ENCODE data around the gene SLX1A. TPM values are rescaled to one million over a fixed set of nuclear protein-coding genes. Genes with fewer than 3 reads are reported as not detected.
A peak's percentile ranks its signal among the peaks of the same experiment; 100 is the strongest.
"Not testable (repeated sequence)": the region's sequence is repeated elsewhere in the genome, so short reads cannot be mapped to it uniquely, and the experiment has no call there.

The SLX1A gene
- total RNA-seq, 2 experiments from 2014 or later = 54.1 to 95.0 TPM

DNA sequence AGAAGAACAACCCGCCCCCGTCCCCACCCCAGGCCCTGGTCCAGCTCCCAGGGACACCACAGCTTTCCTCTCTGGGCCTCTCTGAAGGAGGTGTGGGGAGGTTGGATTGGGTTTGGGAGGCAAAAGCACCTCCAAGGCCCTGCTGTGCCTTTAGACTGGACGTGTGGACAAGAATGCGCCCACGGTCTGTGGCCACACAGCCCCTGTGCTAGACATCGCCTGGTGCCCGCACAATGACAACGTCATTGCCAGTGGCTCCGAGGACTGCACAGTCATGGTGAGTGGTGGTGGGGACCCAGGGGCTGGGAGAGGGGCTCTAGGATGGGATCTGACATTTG, 7.3 kb upstream of the SLX1A start:
- Mint-ChIP-seq H3K27me3 (no peaks in the 10 kb centered on the region), H3K4me1 (peaks cover 23% of the 10 kb centered on the region), H3K36me3 (ENCODE audit: low read depth) (peaks cover 44% of the 10 kb centered on the region), H3K9me3 (no peaks in the 10 kb centered on the region), H3K27ac (peak overlapping the region; percentile 97), H3K4me3 (peak overlapping the region; percentile 99)
- CTCF ChIA-PET = interaction anchor here (0.6 to 3.5 kb wide), 10 partner anchors 14 to 471 kb away, joined by 3 to 28 read pairs (median 4); partner anchors contain the start of genes GDPD3 and TBX6
- no peak for DNase-seq
- POLR2A ChIA-PET = interaction anchor here (0.8 to 1.5 kb wide), 4 partner anchors 12 to 285 kb away, joined by 3 to 5 read pairs (median 4); partner anchors contain the start of gene TBX6

DNA sequence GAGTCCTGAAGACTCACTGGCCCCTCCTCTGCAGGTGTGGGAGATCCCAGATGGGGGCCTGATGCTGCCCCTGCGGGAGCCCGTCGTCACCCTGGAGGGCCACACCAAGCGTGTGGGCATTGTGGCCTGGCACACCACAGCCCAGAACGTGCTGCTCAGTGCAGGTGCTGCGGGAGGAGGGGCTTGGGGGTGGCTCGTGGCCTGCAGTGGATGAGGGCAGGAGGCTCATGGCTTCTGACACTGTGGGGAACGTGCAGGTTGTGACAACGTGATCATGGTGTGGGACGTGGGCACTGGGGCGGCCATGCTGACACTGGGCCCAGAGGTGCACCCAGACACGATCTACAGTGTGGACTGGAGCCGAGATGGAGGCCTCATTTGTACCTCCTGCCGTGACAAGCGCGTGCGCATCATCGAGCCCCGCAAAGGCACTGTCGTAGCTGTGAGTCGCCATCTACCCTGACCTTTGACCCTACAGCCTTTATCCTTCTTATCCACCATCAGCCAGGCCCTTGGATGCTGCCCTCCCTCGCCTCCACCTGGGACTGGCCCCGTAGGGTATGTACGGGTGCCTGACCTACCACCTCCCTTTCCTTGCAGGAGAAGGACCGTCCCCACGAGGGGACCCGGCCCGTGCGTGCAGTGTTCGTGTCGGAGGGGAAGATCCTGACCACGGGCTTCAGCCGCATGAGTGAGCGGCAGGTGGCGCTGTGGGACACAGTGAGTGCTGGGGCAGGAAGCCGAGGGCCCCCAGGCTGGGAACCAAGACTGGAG, 6.7 kb upstream of the SLX1A start:
- peaks cover 21% of the 10 kb centered on the region for H3K4me1 Mint-ChIP-seq
- H3K4me3 Mint-ChIP-seq = peak overlapping the region; percentile 99
- peaks cover 44% of the 10 kb centered on the region for H3K36me3 Mint-ChIP-seq (ENCODE audit: low read depth)
- no peaks in the 10 kb centered on the region for H3K27me3 Mint-ChIP-seq
- ChIA-PET POLR2A (interaction anchor here (1.5 kb wide), 1 partner anchor 44 kb away, joined by 4 read pairs; no protein-coding TSS in a partner anchor), CTCF (interaction anchor here (1.1 to 2.3 kb wide), 3 partner anchors 62 to 223 kb away, joined by 3 to 6 read pairs (median 3); partner anchors contain the start of gene TBX6)
- H3K27ac Mint-ChIP-seq = peak overlapping the region; percentile 97
- peak; percentile 91 for DNase-seq
- no peaks in the 10 kb centered on the region for H3K9me3 Mint-ChIP-seq

DNA sequence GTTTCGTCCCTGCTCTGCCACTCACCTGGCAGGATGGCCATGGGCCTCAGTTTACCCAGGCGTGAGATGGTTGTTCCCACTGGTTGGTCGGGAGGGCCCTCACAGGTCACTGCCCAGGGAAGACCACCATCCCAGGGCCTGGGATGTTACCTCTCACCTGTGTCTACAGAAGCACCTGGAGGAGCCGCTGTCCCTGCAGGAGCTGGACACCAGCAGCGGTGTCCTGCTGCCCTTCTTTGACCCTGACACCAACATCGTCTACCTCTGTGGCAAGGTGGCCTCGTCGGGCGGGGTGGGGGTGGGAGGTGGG, 6.2 kb upstream of the SLX1A start:
- H3K27me3 Mint-ChIP-seq = no peaks in the 10 kb centered on the region

DNA sequence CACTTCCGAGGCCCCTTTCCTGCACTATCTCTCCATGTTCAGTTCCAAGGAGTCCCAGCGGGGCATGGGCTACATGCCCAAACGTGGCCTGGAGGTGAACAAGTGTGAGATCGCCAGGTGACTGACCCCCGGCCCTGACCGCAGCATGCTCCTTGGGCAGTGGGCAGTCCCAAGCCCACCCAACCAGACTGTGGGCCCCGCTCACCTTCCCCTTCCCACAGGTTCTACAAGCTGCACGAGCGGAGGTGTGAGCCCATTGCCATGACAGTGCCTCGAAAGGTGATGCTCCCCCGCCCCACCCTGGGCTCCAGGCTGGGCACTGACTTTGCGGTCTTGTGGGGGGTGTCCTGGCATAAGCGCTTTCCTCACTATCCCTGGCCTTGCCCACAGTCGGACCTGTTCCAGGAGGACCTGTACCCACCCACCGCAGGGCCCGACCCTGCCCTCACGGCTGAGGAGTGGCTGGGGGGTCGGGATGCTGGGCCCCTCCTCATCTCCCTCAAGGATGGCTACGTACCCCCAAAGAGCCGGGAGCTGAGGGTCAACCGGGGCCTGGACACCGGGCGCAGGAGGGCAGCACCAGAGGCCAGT, 5.6 kb upstream of the SLX1A start:
- POLR2A ChIA-PET = interaction anchor here (1.5 kb wide), 1 partner anchor 45 kb away, joined by 4 read pairs; no protein-coding TSS in a partner anchor
- H3K9me3 Mint-ChIP-seq = no peaks in the 10 kb centered on the region
- H3K4me3 Mint-ChIP-seq = peak overlapping the region; percentile 99
- CTCF ChIA-PET = interaction anchor here (1.1 to 2.3 kb wide), 3 partner anchors 63 to 222 kb away, joined by 3 to 6 read pairs (median 3); partner anchors contain the start of gene TBX6
- H3K27ac Mint-ChIP-seq = peak overlapping the region; percentile 60
- no peak for DNase-seq
- peaks cover 15% of the 10 kb centered on the region for H3K4me1 Mint-ChIP-seq
- H3K27me3 Mint-ChIP-seq = no peaks in the 10 kb centered on the region
- H3K36me3 Mint-ChIP-seq (ENCODE audit: low read depth) = peaks cover 44% of the 10 kb centered on the region

More for the DNA sequence above, 6.2 kb upstream of the SLX1A start:
- ChIA-PET CTCF (interaction anchor here (1.1 to 2.3 kb wide), 3 partner anchors 62 to 222 kb away, joined by 3 to 6 read pairs (median 3); partner anchors contain the start of gene TBX6), POLR2A (interaction anchor here (1.5 kb wide), 1 partner anchor 44 kb away, joined by 4 read pairs; no protein-coding TSS in a partner anchor)
- Mint-ChIP-seq H3K36me3 (ENCODE audit: low read depth) (peaks cover 44% of the 10 kb centered on the region), H3K4me1 (peaks cover 15% of the 10 kb centered on the region), H3K4me3 (peak overlapping the region; percentile 99), H3K9me3 (no peaks in the 10 kb centered on the region), H3K27ac (peak overlapping the region; percentile 97)
- DNase-seq = no peak

DNA sequence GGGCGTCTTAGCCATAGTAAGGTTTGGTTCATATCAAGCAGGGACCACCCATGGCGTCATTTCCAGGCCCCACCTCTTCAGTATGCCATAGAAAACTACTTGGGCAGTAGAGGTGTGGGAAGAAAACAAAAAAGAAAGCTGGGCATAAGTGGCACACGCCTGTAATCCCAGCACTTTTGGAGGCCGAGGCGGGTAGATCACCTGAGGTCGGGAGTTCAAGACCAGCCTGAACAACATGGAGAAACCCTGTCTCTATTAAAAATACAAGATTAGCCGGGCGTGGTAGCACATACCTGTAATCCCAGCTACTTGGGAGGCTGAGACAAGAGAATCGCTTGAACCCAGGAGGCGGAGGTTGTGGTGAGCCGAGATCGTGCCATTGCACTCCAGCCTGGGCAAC, 2.5 kb upstream of the SLX1A start:
- Mint-ChIP-seq H3K4me1 (peaks cover 15% of the 10 kb centered on the region), H3K36me3 (ENCODE audit: low read depth) (peaks cover 20% of the 10 kb centered on the region)
- H3K27ac Mint-ChIP-seq, DNase-seq, H3K4me3 Mint-ChIP-seq, H3K27me3 Mint-ChIP-seq, H3K9me3 Mint-ChIP-seq, POLR2A ChIA-PET, CTCF ChIA-PET: not testable (repeated sequence)

DNA sequence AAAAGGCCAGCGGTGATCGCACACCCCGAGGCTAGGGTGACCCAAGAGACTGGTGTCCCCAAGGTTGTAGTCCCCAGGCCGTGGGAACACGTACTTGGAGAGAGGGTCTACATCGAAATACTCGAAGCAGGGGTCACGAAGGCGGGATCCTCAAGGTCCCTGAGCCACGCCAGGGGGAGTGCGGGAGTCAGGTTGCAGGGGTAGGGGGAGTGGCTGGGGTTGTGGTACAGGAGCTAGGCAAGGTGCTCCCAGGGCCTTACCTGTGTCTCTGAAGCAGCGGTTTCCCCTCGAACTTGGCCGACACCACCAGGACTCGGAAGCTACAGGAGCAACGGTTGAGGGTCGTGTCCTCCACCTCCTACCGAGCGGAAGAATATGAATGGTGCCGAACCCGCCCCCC, 577 bp upstream of the SLX1A start:
- POLR2A ChIA-PET; H3K36me3 Mint-ChIP-seq (ENCODE audit: low read depth); H3K27ac Mint-ChIP-seq; DNase-seq; H3K27me3 Mint-ChIP-seq; CTCF ChIA-PET; H3K4me3 Mint-ChIP-seq; H3K9me3 Mint-ChIP-seq; H3K4me1 Mint-ChIP-seq: not testable (repeated sequence)

DNA sequence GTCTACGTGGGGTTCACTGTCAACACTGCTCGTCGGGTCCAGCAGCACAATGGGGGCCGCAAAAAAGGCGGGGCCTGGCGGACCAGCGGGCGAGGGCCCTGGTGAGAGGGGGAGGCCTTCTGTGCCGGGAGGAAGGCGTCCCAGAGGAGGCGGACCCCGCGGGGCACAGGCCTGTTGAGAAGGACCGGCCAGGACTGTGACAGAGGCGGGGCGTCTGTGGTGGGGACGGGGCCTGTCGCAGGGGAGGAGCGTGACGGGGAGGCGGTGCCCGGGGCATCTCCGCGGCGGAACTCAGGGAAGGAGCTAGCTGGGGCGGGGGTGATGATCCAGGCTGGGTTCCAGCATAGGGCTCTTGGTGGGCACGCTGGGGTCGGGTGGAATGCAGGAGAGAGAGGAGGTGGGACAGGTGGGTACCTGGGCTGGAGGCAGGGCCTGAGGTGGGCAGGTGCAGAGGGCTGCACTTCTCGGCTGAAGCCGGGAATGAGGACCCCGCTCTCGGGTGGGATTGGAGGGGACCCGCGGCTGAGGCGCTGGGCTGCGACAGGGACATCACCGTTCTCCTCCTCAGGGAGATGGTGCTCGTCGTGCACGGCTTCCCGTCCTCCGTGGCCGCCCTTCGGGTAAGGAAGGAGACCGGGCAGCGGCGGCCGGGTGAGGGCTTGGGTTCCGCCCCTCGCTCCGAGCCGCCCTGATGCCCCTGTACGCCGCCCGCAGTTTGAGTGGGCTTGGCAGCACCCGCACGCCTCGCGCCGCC, 674 bp downstream of the SLX1A start:
- CTCF ChIA-PET; H3K9me3 Mint-ChIP-seq; H3K27ac Mint-ChIP-seq; H3K27me3 Mint-ChIP-seq; POLR2A ChIA-PET; H3K4me1 Mint-ChIP-seq; H3K36me3 Mint-ChIP-seq (ENCODE audit: low read depth); H3K4me3 Mint-ChIP-seq: not testable (repeated sequence)
- DNase-seq = peak; percentile 6

DNA sequence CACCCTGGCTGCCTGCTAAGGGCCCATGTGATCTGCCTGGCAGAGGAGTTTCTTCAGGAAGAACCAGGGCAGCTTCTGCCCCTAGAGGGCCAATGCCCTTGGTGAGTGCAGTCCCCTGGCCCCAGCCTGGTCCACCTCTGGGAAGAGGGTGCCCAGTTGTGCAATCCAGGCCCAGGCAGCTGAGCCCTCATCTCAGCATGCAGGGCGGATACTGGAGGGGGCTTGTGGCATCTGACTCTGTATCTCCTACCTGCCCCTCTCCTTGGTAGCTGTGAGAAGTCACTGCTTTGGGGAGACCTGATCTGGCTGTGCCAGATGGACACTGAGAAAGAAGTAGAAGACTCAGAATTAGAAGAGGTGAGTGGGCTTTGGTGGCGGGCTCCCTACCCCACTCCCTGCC, 3.3 kb downstream of the SLX1A start:
- H3K27me3 Mint-ChIP-seq; H3K4me1 Mint-ChIP-seq; POLR2A ChIA-PET; DNase-seq; H3K36me3 Mint-ChIP-seq (ENCODE audit: low read depth); H3K9me3 Mint-ChIP-seq; H3K27ac Mint-ChIP-seq; H3K4me3 Mint-ChIP-seq; CTCF ChIA-PET: not testable (repeated sequence)

DNA sequence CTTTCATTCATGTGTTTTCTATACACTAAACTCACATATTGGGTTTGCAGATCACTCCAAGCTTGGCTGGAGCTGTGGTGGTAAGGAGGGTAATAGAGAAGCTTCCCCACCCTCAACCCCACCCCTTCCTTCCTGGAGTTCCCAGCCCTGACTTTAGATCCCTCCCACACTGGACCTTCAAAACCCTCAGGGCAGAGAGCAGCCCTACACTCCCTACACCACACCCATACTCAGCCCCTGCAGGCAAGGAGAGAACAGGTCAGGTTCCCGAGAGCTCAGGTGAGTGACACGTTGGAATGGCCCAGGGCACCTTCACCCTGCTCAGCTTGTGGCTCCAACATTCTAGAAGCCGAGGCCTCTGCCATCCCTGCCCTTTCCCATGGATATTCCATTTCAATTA, 5.4 kb downstream of the SLX1A start, which contains the start of gene SULT1A3:
Gene SULT1A3, plus strand, starts transcription at position 207 of the 400 bp plus-strand sequence. CDS start 1,474 bp downstream, outside the sequence.
- DNase-seq; H3K36me3 Mint-ChIP-seq (ENCODE audit: low read depth); POLR2A ChIA-PET; H3K9me3 Mint-ChIP-seq; H3K4me1 Mint-ChIP-seq; H3K27me3 Mint-ChIP-seq; H3K4me3 Mint-ChIP-seq; H3K27ac Mint-ChIP-seq; CTCF ChIA-PET: not testable (repeated sequence)

DNA sequence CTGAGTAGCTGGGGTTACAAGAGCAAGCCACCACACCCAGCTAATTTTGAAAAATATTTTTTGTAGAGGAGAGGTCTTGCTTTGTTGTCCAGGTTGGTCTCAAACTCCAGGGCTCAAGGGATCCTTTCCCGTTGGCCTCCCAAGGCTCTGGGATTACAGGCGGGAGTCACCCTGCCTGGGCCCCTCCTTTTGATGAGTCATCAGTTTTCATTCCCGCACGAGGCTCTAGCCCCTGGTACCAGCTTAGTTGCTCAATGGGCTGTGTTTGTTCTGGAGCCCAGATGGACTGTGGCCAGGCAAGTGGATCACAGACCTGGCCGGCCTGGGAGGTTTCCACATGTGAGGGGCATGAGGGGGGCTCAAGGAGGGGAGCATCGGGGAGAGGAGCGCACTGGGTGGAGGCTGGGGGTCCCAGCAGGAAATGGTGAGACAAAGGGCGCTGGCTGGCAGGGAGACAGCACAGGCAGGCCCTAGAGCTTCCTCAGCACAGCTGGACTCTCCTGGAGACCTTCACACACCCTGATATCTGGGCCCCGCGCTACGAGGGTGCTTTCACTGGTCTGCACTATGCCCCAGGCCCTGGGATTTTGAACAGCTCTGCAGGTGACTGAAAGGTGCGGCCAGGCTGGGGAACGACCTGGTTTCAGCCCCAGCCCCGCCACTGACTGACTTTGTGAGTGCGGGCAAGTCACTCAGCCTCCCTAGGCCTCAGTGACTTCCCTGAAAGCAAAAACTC, 6.1 kb downstream of the SLX1A start:
- CTCF ChIA-PET; H3K4me3 Mint-ChIP-seq; H3K4me1 Mint-ChIP-seq; DNase-seq; H3K27ac Mint-ChIP-seq; POLR2A ChIA-PET; H3K9me3 Mint-ChIP-seq; H3K36me3 Mint-ChIP-seq (ENCODE audit: low read depth); H3K27me3 Mint-ChIP-seq: not testable (repeated sequence)

DNA sequence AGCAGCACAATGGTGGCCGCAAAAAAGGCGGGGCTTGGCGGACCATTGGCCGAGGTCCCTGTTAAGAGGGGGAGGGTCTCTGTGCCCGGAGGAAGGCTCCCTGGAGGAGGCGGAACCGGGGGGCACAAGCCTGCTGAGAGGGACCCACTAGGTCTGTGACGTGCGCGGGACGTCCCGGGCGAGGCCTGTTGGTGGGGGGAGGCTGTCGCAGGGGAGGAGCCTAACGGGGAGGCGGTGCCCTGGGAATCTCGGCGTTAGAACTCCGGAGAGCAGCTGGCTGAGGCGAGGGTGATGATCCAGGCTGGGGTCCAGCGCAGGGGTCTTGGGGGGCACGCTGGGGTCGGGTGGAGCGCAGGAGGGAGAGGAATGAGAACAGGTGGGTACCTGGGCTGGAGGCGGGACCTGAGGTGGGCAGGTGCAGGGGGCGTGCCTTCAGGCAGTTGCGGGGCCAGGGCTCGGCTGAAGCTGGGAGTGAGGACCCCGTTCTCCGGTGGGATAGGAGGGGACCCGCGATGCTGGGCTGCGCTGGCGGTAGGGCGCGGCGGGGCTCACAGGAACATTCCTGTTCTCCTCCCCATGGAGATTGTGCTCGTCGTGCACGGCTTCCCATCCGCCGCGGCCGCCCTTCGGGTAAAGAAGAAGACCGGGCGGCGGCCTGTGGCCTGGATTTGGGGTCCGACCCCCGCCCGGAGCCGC, 12.0 kb downstream of the SLX1A start:
- H3K4me1 Mint-ChIP-seq; H3K36me3 Mint-ChIP-seq (ENCODE audit: low read depth); H3K4me3 Mint-ChIP-seq; CTCF ChIA-PET; H3K9me3 Mint-ChIP-seq; H3K27ac Mint-ChIP-seq; POLR2A ChIA-PET; H3K27me3 Mint-ChIP-seq: not testable (repeated sequence)
- peak; percentile 5 for DNase-seq

DNA sequence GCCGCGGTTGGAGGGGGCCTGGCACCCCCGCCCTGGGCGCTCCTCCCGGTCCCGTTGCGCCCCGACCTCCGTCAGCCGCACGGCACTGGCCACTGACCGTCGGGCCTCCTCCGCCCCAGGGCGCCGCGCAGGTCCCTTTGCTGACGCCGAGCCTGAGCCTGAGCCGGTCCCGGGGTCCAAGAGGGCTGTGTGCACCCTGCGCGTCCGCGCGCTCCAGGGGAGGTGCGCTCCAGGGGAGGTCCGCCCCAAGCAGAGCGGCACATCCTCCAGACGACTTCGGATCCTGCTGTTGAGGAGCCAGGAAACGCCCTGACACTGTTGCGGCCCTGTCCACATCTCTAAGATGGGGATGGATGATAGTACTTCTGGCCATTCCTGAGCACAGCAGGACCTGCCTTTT, 12.6 kb downstream of the SLX1A start:
- H3K36me3 Mint-ChIP-seq (ENCODE audit: low read depth); POLR2A ChIA-PET; DNase-seq; CTCF ChIA-PET; H3K27ac Mint-ChIP-seq; H3K4me1 Mint-ChIP-seq; H3K4me3 Mint-ChIP-seq; H3K27me3 Mint-ChIP-seq; H3K9me3 Mint-ChIP-seq: not testable (repeated sequence)

Data from activated CD4-positive, alpha-beta T cell treated with anti-CD3 and anti-CD28 coated beads, Interleukin-2, amount 10 ng/mL, durations not matched to agents 7 days and 5 days (primary cell).